ENCODE results near the gene ATAD1.

- TF ChIP-seq, protein P1, sequence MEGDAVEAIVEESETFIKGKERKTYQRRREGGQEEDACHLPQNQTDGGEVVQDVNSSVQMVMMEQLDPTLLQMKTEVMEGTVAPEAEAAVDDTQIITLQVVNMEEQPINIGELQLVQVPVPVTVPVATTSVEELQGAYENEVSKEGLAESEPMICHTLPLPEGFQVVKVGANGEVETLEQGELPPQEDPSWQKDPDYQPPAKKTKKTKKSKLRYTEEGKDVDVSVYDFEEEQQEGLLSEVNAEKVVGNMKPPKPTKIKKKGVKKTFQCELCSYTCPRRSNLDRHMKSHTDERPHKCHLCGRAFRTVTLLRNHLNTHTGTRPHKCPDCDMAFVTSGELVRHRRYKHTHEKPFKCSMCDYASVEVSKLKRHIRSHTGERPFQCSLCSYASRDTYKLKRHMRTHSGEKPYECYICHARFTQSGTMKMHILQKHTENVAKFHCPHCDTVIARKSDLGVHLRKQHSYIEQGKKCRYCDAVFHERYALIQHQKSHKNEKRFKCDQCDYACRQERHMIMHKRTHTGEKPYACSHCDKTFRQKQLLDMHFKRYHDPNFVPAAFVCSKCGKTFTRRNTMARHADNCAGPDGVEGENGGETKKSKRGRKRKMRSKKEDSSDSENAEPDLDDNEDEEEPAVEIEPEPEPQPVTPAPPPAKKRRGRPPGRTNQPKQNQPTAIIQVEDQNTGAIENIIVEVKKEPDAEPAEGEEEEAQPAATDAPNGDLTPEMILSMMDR (IDR thresholded peaks at IDR 0.05; ENCODE audit: low read depth, low read length, poor library complexity, severe bottlenecking) = no peak
- no peak for TF ChIP-seq EZH2phosphoT487 (IDR thresholded peaks at IDR 0.05; ENCODE audit: borderline replicate concordance, low read length)
These were observed 23.2 kb upstream of the ATAD1 start for GRCh38 chr10:87841186-87841585.
